GM19238 (cell line): ENCODE results near the gene MRPL19.

Source experiments
- DNase-seq: peaks from one replicate; pipeline ENCODE4 v3.0.0; 2011; ENCODE audit warnings: low spot score; ENCODE audit not compliant: insufficient read length

The MRPL19 gene

GRCh38 chr2:75729861-75730260 is 83.3 kb downstream of the MRPL19 start:
- DNase-seq: no peak

GRCh38 chr2:75736276-75736675 is 89.7 kb downstream of the MRPL19 start:
- no peak for DNase-seq

- no peak for DNase-seq
These were observed 91.4 kb downstream of the MRPL19 start for GRCh38 chr2:75737961-75738360.
